Measurements from ENCODE around the gene CEP20. TPM values are rescaled to one million over a fixed set of nuclear protein-coding genes. Genes with fewer than 3 reads are reported as not detected.

CEP20 gene
- polyA plus RNA-seq, 2 of the 4 experiments (the other 2 are of a cell fraction) = 58.7 to 97.5 TPM

GRCh38 chr16:15897834-15898254 is 9.4 kb upstream of the CEP20 start:
- ATAC-seq = no peak
- no peak for DNase-seq (ENCODE audit: low read depth in 1 of 2, low spot score in 1 of 2)
- Histone ChIP-seq H3K9me3 (no peaks in the 10 kb centered on the region), H3K4me1 (peaks cover 48% of the 10 kb centered on the region), H3K4me3 (no peak overlapping the region), H3K27ac (peak overlapping the region; percentile 90 to 91), H3K4me2 (peak overlapping the region; percentile 43)
- POLR2A ChIA-PET = no interaction called here
- no peak for TF ChIP-seq JUNB (IDR thresholded peaks at IDR 0.05)
- peak; percentile 39 for TF ChIP-seq MAFK (IDR thresholded peaks at IDR 0.05; ENCODE audit: partially characterized antibody)
- WGBS (ENCODE audit: missing lambda C conversion rate) = 43% methylated on average over 5 of the region's 5 CpGs
- FAIRE-seq = no peak
- CTCF ChIA-PET = interaction anchor here (2.4 kb wide), 1 partner anchor 10 kb away, joined by 14 read pairs; the partner anchor contains the start of gene CEP20

- FAIRE-seq = no peak
- Histone ChIP-seq H3K9me3 (no peaks in the 10 kb centered on the region), H3K27ac (peak overlapping the region; percentile 90 to 91), H3K4me2 (peak overlapping the region; percentile 43), H3K4me3 (no peak overlapping the region), H3K4me1 (peaks cover 43% of the 10 kb centered on the region)
- CTCF ChIA-PET = interaction anchor here (1.4 kb wide), 1 partner anchor 41 kb away, joined by 3 read pairs; no protein-coding TSS in a partner anchor
- TF ChIP-seq HES2 (IDR thresholded peaks at IDR 0.05) = no peak
- WGBS (ENCODE audit: missing lambda C conversion rate) = 95% methylated on average over 8 of the region's 8 CpGs
- POLR2A ChIA-PET = no interaction called here
- no peak for DNase-seq (ENCODE audit: low read depth in 1 of 2, low spot score in 1 of 2)
- ATAC-seq = no peak
Measured at GRCh38 chr16:15897121-15897780, 8.8 kb upstream of the CEP20 start.

- peaks cover 29% of the 10 kb centered on the region for H3K4me1 ChIP-seq
- ChIA-PET POLR2A (no interaction called here), CTCF (no interaction called here)
- ATAC-seq (no peak), FAIRE-seq (no peak), DNase-seq (ENCODE audit: low read depth in 1 of 2, low spot score in 1 of 2) (no peak)
- no peaks in the 10 kb centered on the region for H3K9me3 ChIP-seq
- no peak overlapping the region for H3K4me2 ChIP-seq
- H3K27ac ChIP-seq = peak overlapping the region in 1 of 2 experiments; percentile 90; a peak in 3 of 6 replicates
- H3K4me3 ChIP-seq = no peak overlapping the region
- TF ChIP-seq EP300 (IDR thresholded peaks at IDR 0.05) = no peak
- TF ChIP-seq CHD4 (IDR thresholded peaks at IDR 0.05; ENCODE audit: borderline replicate concordance) = no peak
- TF ChIP-seq KDM5A (IDR thresholded peaks at IDR 0.05) = no peak
- TF ChIP-seq RFX5 (IDR thresholded peaks at IDR 0.05) = no peak
- no peak for TF ChIP-seq MYC (IDR thresholded peaks at IDR 0.05; ENCODE audit: borderline replicate concordance, low read length)
- no peak for TF ChIP-seq POLR2AphosphoS2 (conservative IDR thresholded peaks at IDR 0.05; ENCODE audit: low read length)
- TF ChIP-seq SREBF2 (IDR thresholded peaks at IDR 0.05) = no peak
- no peak for TF ChIP-seq ZSCAN20 (CRISPR knock-in tag; IDR thresholded peaks at IDR 0.05)
- no peak for TF ChIP-seq NR3C1 (IDR thresholded peaks at IDR 0.05)
- TF ChIP-seq CTCF (IDR thresholded peaks at IDR 0.05) = no peak
- no peak for TF ChIP-seq PBX3 (IDR thresholded peaks at IDR 0.05)
- TF ChIP-seq CBX2 (IDR thresholded peaks at IDR 0.05; ENCODE audit: borderline replicate concordance, low read depth) = no peak
- no peak for TF ChIP-seq RNF2 (IDR thresholded peaks at IDR 0.05; ENCODE audit: borderline replicate concordance, low read depth)
- TF ChIP-seq MAFK (IDR thresholded peaks at IDR 0.05; ENCODE audit: partially characterized antibody) = no peak
- TF ChIP-seq ZC3H11A (IDR thresholded peaks at IDR 0.05) = no peak
- 91% methylated on average over 7 of the region's 7 CpGs for WGBS (ENCODE audit: missing lambda C conversion rate)
Measured at GRCh38 chr16:15894571-15895374, 6.4 kb upstream of the CEP20 start.

All from A549 (cell line).